ENCODE data around the gene SCFD2. TPM values are rescaled to one million over a fixed set of nuclear protein-coding genes. Genes with fewer than 3 reads are reported as not detected.
"Not testable (repeated sequence)": the region's sequence is repeated elsewhere in the genome, so short reads cannot be mapped to it uniquely, and the experiment has no call there.

The SCFD2 gene
- total RNA-seq, 1 experiment from 2014 or later: 8.4 TPM

DNA sequence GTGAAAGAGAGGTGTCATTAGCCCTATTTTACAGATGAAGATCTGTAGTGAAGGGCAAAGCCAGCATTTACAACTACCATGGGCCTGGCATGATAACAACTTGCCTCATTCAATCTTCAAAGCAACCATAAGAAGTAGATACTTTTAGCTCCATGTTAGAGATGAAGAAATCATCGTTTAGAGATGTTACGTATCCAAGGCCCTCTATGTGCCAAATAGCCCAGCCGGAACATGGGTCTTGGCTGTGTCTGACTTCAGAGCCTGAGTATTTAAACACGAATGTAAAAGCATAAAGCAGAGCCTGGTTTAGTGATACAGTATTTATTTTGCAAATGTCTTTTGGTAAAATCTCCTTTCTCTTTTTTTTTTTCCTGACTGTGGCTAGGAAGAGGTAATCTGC lies 306.6 kb downstream of the SCFD2 start:
- no peak overlapping the region for H3K27ac ChIP-seq (ENCODE audit: low read depth, low read length, poor library complexity, severe bottlenecking)
- H3K4me3 ChIP-seq (ENCODE audit: low read depth, low read length, poor library complexity, severe bottlenecking): no peak overlapping the region
- peaks cover 6% of the 10 kb centered on the region for H3K4me1 ChIP-seq (ENCODE audit: insufficient read depth, low read length, poor library complexity, severe bottlenecking)
- ChIA-PET POLR2A (ENCODE audit: low non-redundant PET) (no interaction called here), CTCF (no interaction called here)
- no peaks in the 10 kb centered on the region for H3K9me3 ChIP-seq (ENCODE audit: low read depth, low read length, poor library complexity, severe bottlenecking)
- TF ChIP-seq, protein P1, sequence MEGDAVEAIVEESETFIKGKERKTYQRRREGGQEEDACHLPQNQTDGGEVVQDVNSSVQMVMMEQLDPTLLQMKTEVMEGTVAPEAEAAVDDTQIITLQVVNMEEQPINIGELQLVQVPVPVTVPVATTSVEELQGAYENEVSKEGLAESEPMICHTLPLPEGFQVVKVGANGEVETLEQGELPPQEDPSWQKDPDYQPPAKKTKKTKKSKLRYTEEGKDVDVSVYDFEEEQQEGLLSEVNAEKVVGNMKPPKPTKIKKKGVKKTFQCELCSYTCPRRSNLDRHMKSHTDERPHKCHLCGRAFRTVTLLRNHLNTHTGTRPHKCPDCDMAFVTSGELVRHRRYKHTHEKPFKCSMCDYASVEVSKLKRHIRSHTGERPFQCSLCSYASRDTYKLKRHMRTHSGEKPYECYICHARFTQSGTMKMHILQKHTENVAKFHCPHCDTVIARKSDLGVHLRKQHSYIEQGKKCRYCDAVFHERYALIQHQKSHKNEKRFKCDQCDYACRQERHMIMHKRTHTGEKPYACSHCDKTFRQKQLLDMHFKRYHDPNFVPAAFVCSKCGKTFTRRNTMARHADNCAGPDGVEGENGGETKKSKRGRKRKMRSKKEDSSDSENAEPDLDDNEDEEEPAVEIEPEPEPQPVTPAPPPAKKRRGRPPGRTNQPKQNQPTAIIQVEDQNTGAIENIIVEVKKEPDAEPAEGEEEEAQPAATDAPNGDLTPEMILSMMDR (conservative IDR thresholded peaks at IDR 0.05; ENCODE audit: low read depth, low read length): no peak
- TF ChIP-seq EZH2 (IDR thresholded peaks at IDR 0.05; ENCODE audit: borderline replicate concordance, low read depth, low read length, poor library complexity, severe bottlenecking): no peak
- DNase-seq (ENCODE audit: low spot score): no peak
- H3K27me3 ChIP-seq (replicated peaks; ENCODE audit: insufficient read depth, low read depth, low read length, poor library complexity): no peaks in the 10 kb centered on the region
- intact Hi-C loops (cut with micrococcal nuclease; ENCODE audit: unreplicated experiment): no loop called here
- no TSS peak for BruUV-seq (replicated peaks)
- H3K36me3 ChIP-seq (ENCODE audit: insufficient read depth, low read length, poor library complexity, severe bottlenecking): no peaks in the 10 kb centered on the region

DNA sequence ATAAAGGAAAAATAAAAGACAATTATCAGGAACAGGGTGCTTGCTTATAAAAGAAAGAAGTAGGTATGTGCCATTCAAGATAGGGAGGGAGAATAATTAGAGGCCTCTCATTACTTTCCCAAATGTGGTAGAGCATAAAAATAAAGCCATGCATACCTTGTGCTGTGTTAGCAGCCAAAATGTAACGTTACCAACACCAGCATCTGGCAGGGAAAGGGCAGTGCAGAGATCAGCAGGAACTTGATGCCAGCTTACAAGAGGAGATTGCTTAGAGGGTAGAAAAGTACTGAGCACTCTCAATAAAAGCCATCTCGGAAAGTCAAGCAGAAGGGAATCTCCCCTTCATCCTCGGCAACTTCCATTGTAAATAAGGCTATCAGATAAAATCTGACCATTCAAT lies 308.2 kb downstream of the SCFD2 start:
- no peak for DNase-seq (ENCODE audit: low spot score)
- intact Hi-C loops (cut with micrococcal nuclease; ENCODE audit: unreplicated experiment): no loop called here
- no peak overlapping the region for H3K4me3 ChIP-seq (ENCODE audit: low read depth, low read length, poor library complexity, severe bottlenecking)
- H3K9me3 ChIP-seq (ENCODE audit: low read depth, low read length, poor library complexity, severe bottlenecking): no peaks in the 10 kb centered on the region
- no peaks in the 10 kb centered on the region for H3K27me3 ChIP-seq (replicated peaks; ENCODE audit: insufficient read depth, low read depth, low read length, poor library complexity)
- peaks cover 6% of the 10 kb centered on the region for H3K4me1 ChIP-seq (ENCODE audit: insufficient read depth, low read length, poor library complexity, severe bottlenecking)
- no TSS peak for BruUV-seq (replicated peaks)
- TF ChIP-seq, protein P1 (conservative IDR thresholded peaks at IDR 0.05; ENCODE audit: low read depth, low read length): no peak
- TF ChIP-seq EZH2 (IDR thresholded peaks at IDR 0.05; ENCODE audit: borderline replicate concordance, low read depth, low read length, poor library complexity, severe bottlenecking): no peak
- no peak overlapping the region for H3K27ac ChIP-seq (ENCODE audit: low read depth, low read length, poor library complexity, severe bottlenecking)
- ChIA-PET CTCF (no interaction called here), POLR2A (ENCODE audit: low non-redundant PET) (no interaction called here)
- no peaks in the 10 kb centered on the region for H3K36me3 ChIP-seq (ENCODE audit: insufficient read depth, low read length, poor library complexity, severe bottlenecking)

DNA sequence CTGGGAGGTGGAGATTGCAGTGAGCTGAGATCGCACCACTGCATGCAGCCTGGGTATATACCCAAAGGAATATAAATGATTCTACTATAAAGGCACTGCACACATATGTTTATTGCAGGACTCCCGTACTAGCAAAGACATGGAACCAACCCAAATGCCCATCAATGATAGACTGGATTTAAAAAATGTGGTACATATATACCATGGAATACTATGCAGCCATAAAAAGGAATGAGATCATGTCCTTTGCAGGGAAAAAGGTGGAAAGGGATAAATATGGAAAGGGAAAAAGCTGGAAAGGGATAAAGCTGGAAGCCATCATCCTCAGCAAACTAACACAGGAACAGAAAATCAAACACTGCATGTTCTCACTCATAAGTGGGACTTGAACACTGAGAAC lies 308.8 kb downstream of the SCFD2 start:
- intact Hi-C loops (cut with micrococcal nuclease; ENCODE audit: unreplicated experiment); H3K36me3 ChIP-seq (ENCODE audit: insufficient read depth, low read length, poor library complexity, severe bottlenecking); H3K4me1 ChIP-seq (ENCODE audit: insufficient read depth, low read length, poor library complexity, severe bottlenecking); CTCF ChIA-PET; H3K27me3 ChIP-seq (replicated peaks; ENCODE audit: insufficient read depth, low read depth, low read length, poor library complexity); H3K9me3 ChIP-seq (ENCODE audit: low read depth, low read length, poor library complexity, severe bottlenecking); H3K27ac ChIP-seq (ENCODE audit: low read depth, low read length, poor library complexity, severe bottlenecking); BruUV-seq (replicated peaks); POLR2A ChIA-PET (ENCODE audit: low non-redundant PET); H3K4me3 ChIP-seq (ENCODE audit: low read depth, low read length, poor library complexity, severe bottlenecking); DNase-seq (ENCODE audit: low spot score): not testable (repeated sequence)

DNA sequence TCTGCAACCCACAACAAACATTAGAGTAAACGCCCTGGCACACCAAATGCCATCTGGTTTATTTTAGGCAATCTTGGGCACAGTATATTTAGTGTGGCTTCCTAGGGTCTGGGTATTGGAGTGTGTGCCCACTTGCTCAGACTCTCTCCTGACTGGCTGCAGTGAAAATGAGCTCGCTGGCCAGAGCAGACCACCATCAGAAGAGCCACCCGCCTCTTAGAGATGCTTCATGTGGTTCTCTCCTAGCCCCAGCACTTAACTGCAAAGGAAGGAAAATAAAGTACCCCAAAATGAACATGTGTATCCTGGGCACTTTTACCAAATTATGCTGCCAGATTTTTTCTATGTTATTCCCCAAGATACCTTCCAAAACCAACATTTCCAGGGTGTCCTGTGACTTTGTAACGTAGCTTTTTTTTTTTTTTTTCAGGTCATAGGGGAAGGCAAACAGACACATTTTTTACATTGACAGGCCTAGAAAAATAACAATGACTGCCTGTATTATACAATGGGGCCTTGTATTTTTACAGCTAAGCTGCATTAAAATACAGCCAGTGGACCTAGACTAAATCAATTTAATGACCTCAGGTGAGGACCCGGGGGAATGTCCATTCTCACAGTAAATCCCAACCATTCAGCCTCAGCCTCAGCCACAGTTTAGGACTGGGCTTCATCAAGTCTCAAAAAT lies 310.0 kb downstream of the SCFD2 start:
- H3K27ac ChIP-seq (ENCODE audit: low read depth, low read length, poor library complexity, severe bottlenecking): no peak overlapping the region
- H3K9me3 ChIP-seq (ENCODE audit: low read depth, low read length, poor library complexity, severe bottlenecking): no peaks in the 10 kb centered on the region
- intact Hi-C loops (cut with micrococcal nuclease; ENCODE audit: unreplicated experiment): no loop called here
- H3K4me3 ChIP-seq (ENCODE audit: low read depth, low read length, poor library complexity, severe bottlenecking): no peak overlapping the region
- DNase-seq (ENCODE audit: low spot score): no peak
- ChIA-PET CTCF (no interaction called here), POLR2A (ENCODE audit: low non-redundant PET) (no interaction called here)
- TF ChIP-seq, protein P1 (conservative IDR thresholded peaks at IDR 0.05; ENCODE audit: low read depth, low read length): no peak
- no peak for TF ChIP-seq EZH2 (IDR thresholded peaks at IDR 0.05; ENCODE audit: borderline replicate concordance, low read depth, low read length, poor library complexity, severe bottlenecking)
- H3K4me1 ChIP-seq (ENCODE audit: insufficient read depth, low read length, poor library complexity, severe bottlenecking): peaks cover 6% of the 10 kb centered on the region
- no peaks in the 10 kb centered on the region for H3K27me3 ChIP-seq (replicated peaks; ENCODE audit: insufficient read depth, low read depth, low read length, poor library complexity)
- no peaks in the 10 kb centered on the region for H3K36me3 ChIP-seq (ENCODE audit: insufficient read depth, low read length, poor library complexity, severe bottlenecking)
- BruUV-seq (replicated peaks): no TSS peak

Data from A673 (cell line).